ENCODE measurements around the gene TPST1. TPM values are rescaled to one million over a fixed set of nuclear protein-coding genes. Genes with fewer than 3 reads are reported as not detected.

TPST1 gene
- polyA plus RNA-seq, 1 of the 3 experiments (the other 2 are of a cell fraction), result 36.4 TPM

DNA sequence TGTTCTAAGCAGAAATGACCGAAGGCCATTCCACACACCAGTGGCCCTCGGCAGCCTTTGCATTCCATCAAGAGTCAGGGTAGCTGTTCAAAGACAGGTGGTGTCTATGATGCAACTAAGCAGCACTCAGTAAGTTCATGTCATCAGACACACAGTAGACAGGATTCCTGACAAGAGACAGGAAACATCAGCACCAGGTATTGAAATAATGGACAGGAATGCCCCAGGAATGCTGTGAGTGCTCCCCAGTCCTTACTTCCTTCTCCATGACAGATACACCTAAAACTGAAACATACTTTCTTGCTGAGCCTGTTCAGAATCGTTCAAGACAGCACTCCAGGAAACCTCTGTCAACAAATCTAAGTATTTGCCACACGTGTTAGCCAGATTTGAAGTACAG is 204.4 kb downstream of the TPST1 start (continued):
- TF ChIP-seq MEF2A (IDR thresholded peaks at IDR 0.05; ENCODE audit: borderline replicate concordance, low read depth) (no peak), RCOR1 (IDR thresholded peaks at IDR 0.05; ENCODE audit: low read length) (no peak), USF1 (IDR thresholded peaks at IDR 0.05; ENCODE audit: borderline replicate concordance, low read depth) (no peak), GATA2 (CRISPR knock-in tag; IDR thresholded peaks at IDR 0.05) (no peak)

Small RNA genes lying within 50 kb of the gene (small RNA-seq; reads per million reads assigned to genes)
- gene RNU6-313P, result 0 to 0.21 (median 0) reads per million in 7 experiments

Other genes starting within 250 kb of the TPST1 start
- gene GUSB, start 223.1 kb upstream of the TPST1 start, polyA plus RNA-seq (2012; rRNA removed), result 67.6 and 96.9 TPM in 2 replicates
- 138 and 141 TPM in 2 replicates for gene ASL, start 129.5 kb upstream of the TPST1 start, polyA plus RNA-seq (2012; rRNA removed)
- 34.0 and 34.1 TPM in 2 replicates for gene CRCP, start 90.5 kb upstream of the TPST1 start, polyA plus RNA-seq (2012; rRNA removed)

Data from SK-N-SH (cell line).